ENCODE data around the gene ZBTB5. TPM values are rescaled to one million over a fixed set of nuclear protein-coding genes. Genes with fewer than 3 reads are reported as not detected.

ZBTB5 gene
- total RNA-seq, 1 experiment from 2014 or later = 30.6 TPM

DNA sequence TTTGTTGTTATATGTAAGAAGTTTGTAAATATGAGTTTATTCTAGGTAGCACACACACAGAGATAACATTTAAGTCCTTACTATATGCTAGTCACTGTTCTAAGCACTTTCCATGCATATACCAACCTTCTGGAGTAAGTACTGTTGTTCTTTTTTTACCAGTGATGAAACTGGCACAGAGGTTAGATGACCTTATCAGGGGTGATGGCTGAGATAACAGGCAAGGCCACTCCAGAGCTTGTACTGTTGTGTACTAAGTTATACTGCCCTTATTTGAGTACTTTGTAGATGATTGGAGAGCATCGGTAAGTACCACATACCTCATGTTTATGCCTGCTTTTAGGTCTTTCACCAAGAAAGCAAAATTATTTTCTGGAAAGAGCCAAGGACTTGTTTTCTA lies 26.7 kb upstream of the ZBTB5 start:
- ATAC-seq (no peak), DNase-seq (ENCODE audit: low read depth, low spot score) (no peak)
- no peaks in the 10 kb centered on the region for H3K9me3 ChIP-seq (ENCODE audit: control insufficient read depth, insufficient read depth, low read depth, low read length)
- intact Hi-C loops (cut with micrococcal nuclease; ENCODE audit: unreplicated experiment) = loop anchor here (10.0 kb wide), 1 partner anchor 243 kb away; no protein-coding TSS in a partner anchor
- ChIA-PET POLR2A (no interaction called here), CTCF (no interaction called here)
- TF ChIP-seq POLR2AphosphoS5 (IDR thresholded peaks at IDR 0.05; ENCODE audit: low read depth, low read length) (no peak), CTCF (IDR thresholded peaks at IDR 0.05) (no peak)
- BruUV-seq (replicated peaks) = no TSS peak
- no peaks in the 10 kb centered on the region for H3K27me3 ChIP-seq (ENCODE audit: control insufficient read depth, insufficient read depth, low read length)
- H3K4me3 ChIP-seq (ENCODE audit: low read depth in 2 of 2, low read length in 2 of 2) = no peak overlapping the region
- H3K36me3 ChIP-seq (ENCODE audit: control insufficient read depth, insufficient read depth, low read length) = peaks cover 69% of the 10 kb centered on the region
- peaks cover 11% of the 10 kb centered on the region for H3K4me1 ChIP-seq (ENCODE audit: control insufficient read depth, insufficient read depth, low read length)
- in situ Hi-C loops (cut with HindIII; ENCODE audit: low pct_unique_long_range_greater_than_20kb, low sequenced_read_pairs) = no loop called here
- H3K27ac ChIP-seq (ENCODE audit: low read length) = no peak overlapping the region

- TSS peak; percentile 65 for BruUV-seq (replicated peaks)
Measured at GRCh38 chr9:37486616-37487548, 21.6 kb upstream of the ZBTB5 start.

More at GRCh38 chr9:37486616-37487548, 21.6 kb upstream of the ZBTB5 start:
- DNase-seq (ENCODE audit: low read depth, low spot score) = no peak
- in situ Hi-C loops (cut with HindIII; ENCODE audit: low pct_unique_long_range_greater_than_20kb, low sequenced_read_pairs) = no loop called here
- intact Hi-C loops (cut with micrococcal nuclease; ENCODE audit: unreplicated experiment) = loop anchor here (5.0 kb wide), 1 partner anchor 95 kb away; no protein-coding TSS in a partner anchor
- H3K4me1 ChIP-seq (ENCODE audit: control insufficient read depth, insufficient read depth, low read length) = peaks cover 24% of the 10 kb centered on the region
- no peaks in the 10 kb centered on the region for H3K9me3 ChIP-seq (ENCODE audit: control insufficient read depth, insufficient read depth, low read depth, low read length)
- H3K4me3 ChIP-seq (ENCODE audit: low read depth in 2 of 2, low read length in 2 of 2) = peak overlapping the region; percentile 67 to 96
- CTCF ChIA-PET = no interaction called here
- H3K27me3 ChIP-seq (ENCODE audit: control insufficient read depth, insufficient read depth, low read length) = no peaks in the 10 kb centered on the region
- peak overlapping the region; percentile 91 for H3K27ac ChIP-seq (ENCODE audit: low read length)
- ATAC-seq = no peak
- TF ChIP-seq CTCF (IDR thresholded peaks at IDR 0.05) (no peak), SIN3A (IDR thresholded peaks at IDR 0.05; ENCODE audit: borderline replicate concordance, insufficient read depth, low read depth, low read length) (no peak), POLR2AphosphoS5 (IDR thresholded peaks at IDR 0.05; ENCODE audit: low read depth, low read length) (no peak), REST (IDR thresholded peaks at IDR 0.05; ENCODE audit: insufficient read depth in 1 of 2, low read depth in 2 of 2, low read length in 1 of 2) (no peak), TCF7L2 (IDR thresholded peaks at IDR 0.05; ENCODE audit: low read depth, low read length) (no peak)
- peaks cover 27% of the 10 kb centered on the region for H3K36me3 ChIP-seq (ENCODE audit: control insufficient read depth, insufficient read depth, low read length)
- POLR2A ChIA-PET = interaction anchor here (0.5 to 1.2 kb wide), 2 partner anchors 25 to 66 kb away, joined by 3 read pairs; no protein-coding TSS in a partner anchor
